ENCODE results near the gene ALKBH2.

ALKBH2 gene

DNA sequence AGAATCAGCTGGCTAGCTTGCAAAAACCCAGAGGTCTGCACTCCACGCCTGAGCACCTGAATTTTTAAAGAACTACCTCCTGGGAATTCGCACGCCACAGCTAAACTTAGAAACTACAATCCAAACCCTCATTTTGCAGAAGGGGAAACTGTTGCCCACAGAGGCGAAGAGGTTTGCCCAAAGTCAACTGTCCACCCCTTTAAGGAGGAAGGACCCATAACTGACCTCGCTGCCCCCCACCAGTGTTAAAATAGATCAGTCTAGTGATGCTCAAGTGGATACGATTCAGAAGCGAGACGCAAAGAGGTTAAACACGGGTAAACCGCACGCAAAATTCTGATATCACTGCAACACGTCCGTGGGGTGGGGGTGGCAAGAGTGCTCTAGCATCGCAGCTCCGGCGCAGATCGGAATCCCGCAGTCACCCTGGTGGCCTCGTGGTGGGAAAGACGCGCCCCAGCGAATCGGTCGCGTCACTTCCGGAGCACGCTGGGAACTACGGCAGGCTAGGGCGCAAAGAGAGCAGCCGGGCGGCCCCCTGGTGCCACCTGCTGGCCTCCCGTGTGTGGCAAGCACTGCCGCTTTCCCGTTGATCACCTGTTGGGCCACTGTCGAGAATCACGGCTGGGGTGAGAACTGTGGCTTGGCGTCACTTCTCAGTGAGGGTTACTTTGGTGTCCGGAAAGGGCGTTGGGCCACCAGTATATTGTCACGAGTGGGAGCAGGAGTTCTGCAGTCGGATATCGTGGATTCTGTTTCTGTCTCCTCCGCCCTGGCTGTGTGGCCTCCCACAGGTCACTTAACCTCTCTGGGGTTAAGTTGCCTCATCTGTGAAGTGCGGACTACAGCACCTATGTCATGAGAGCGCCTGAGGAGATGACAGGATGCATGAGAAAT lies at the start of gene ALKBH2:
TSS of gene ALKBH2 (minus strand) at position 451 of the 897 bp plus-strand sequence. CDS start 686 bp downstream, outside the sequence.
- DNase-seq (ENCODE audit: low spot score) (peak; percentile 90), FAIRE-seq (no peak)

DNA sequence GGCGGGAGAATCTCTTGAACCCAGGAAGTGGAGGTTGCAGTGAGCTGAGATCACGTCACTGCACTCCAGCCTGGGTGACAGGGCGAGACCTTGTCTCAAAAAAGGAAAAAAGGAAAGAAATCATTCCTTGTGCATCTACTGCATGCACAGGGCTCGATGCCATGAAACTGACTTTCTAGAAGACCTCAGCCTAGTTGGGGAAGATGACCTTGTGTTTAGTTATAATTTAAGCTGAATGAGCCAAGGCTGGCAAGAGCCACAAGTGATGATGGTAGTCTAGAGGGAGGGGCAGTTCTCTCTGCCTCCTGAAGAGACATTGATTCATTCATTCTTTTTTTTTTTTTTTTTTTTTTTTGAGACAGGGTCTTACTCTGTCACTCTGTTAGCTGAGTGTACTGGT lies 47.3 kb upstream of the ALKBH2 start:
- FAIRE-seq, result no peak
- no peak for DNase-seq (ENCODE audit: low spot score)

DNA sequence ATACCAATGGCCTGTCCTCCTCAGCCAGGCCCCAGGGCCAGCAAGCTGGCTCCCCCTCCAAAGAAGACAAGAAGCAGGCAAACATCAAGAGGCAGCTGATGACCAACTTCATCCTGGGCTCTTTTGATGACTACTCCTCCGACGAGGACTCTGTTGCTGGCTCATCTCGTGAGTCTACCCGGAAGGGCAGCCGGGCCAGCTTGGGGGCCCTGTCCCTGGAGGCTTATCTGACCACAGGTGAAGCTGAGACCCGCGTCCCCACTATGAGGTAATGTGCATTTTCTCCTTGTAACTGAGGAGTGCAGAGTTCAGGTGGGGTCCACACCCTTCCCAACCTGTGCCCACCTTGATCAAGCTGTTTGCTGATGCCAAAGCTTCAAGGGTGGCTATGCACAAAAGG lies 46.5 kb upstream of the ALKBH2 start:
- no peak for FAIRE-seq
- DNase-seq (ENCODE audit: low spot score), result no peak

DNA sequence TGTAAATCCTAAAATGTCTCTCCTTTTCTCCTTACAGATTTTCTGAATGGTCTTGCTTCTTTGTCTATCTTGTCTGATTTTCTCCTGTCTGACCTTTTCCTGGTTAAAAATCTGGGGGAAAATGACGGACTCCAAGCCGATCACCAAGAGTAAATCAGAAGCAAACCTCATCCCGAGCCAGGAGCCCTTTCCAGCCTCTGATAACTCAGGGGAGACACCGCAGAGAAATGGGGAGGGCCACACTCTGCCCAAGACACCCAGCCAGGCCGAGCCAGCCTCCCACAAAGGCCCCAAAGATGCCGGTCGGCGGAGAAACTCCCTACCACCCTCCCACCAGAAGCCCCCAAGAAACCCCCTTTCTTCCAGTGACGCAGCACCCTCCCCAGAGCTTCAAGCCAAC lies 46.1 kb upstream of the ALKBH2 start:
- FAIRE-seq, result no peak
- no peak for DNase-seq (ENCODE audit: low spot score)

DNA sequence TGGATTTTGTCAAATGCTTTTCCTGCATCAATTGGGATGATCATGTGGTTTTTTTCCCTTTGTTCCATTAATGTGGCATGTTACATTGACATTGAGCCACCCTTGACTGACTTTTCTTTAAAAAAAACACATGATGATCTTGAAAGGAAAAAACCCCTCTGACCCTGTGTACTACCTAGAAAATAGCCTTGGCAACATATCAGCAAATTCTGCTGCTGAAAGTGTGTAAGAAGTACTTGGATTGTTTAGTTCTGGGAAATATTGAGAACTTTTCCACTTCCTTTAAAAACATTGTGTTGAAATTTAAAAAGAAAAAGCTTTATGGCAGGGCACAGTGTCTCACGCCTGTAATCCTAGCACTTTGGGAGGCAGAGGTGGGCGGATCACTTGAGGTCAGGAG lies 43.8 kb upstream of the ALKBH2 start:
- FAIRE-seq (no peak), DNase-seq (ENCODE audit: low spot score) (no peak)

DNA sequence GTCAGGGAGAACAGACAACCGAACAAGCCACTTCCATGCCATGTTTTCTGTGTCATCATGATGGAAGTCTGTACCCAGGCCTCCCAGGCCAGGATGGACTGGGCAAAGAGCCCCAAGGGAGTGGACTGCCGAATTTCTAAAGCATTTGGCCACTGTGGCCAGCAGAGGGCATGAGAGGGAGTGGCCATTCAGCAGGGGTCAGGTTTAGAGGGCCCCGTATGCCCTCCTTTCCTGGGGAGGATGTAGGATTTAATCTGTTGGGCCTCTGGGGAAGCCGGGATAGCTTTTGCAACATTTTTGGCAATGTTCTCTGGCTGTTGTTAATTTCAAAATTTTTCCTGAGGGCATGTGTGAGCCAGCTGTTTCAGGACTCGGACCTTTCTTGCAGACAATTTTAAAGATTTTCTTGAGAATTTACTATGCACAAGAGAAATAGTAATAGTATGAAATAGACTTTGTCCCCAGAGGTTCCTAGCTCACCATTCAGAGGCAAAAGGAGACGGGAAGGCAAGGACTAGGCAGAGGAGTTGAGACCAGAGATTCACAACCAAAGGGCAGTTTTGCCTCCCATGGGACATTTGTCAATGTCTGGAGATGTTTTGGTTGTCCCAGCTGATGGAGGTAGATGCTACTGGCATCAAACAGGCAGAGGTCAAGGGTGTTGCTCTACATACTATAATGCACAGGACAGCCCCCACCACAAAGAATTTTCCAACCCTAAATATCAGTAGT lies 41.1 kb upstream of the ALKBH2 start:
- DNase-seq (ENCODE audit: low spot score), result no peak
- no peak for FAIRE-seq

DNA sequence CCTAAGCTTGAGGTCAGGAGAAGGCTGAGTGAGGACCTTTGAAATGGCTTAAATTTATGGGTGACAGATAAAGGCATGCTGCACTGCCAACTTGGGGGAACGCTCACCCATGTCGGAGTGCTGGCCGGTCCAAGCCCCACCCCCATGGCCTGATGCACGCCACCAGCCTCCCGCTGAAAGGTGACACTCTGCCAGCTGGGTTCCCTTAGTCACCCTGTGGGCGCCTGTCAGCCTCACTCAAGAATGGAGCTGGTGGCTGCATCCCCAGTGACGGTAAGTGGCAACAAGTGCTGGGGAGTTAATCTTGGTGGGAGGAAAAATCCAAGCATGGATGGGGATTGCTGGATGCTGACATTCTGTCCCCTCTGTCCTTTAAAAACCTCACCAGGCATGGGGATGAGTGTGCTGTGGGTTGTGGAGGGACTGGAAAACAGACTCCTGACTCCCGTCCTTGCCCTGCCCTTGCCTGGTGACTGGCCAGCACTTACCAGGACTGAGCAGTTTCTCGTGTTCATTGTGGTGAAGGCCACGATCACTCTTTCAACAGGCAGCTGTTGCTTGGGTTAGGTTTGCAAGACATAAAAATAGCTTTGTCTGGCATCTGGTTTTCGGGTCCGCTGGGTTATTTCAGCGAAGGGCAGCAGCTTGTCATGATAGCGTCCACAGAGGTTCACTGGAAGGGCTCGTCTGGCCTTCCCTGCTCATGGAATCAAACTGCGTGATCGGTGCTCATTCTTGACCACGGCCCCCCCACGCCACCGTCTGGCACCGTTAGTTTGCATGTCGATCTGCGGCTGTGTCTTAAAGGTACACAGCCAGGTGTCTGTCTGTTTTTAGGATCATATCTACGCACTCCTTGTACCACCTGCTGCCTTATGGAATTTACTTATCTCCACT lies 38.1 kb upstream of the ALKBH2 start:
- FAIRE-seq, result no peak
- no peak for DNase-seq (ENCODE audit: low spot score)

DNA sequence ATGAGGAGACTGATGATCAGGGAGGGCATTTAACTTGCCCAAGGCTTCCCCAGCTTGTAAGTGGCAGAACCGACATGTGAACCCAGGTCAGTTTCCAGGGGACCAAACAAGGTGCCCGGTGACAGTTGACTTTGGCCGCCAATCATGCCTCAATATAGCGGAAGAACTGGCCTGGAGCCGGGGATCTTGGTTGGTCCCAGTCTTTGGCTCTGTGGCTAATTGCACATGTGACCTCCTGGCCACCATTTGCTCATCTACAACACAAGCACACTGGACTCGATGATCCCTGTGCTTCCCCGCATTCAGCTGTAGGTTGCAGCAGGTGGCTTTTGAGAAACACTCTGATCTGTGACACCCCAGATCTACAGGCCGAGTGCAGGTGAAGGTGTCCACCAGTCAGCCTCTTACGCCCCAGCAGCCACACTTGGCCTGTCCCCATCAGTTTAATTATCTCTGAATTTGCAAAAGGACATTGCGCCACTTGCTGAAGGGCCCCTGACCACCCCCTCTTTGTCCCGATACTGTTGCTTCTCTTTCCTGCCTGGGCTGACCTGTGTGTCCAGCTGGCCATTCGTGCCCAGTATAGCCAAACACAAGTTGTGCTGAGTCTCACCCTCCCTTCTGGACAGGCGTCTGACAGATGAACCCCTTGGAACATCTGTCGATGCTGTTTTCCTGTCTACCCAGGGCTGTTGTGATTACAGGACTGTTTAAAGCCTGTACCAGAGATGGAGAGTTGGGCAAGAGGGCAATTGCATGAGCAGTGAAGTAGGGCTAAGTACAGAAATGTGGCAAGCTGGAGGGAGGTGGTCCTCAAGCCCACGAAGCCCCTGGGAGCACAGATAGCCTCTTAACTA lies 37.3 kb upstream of the ALKBH2 start:
- FAIRE-seq (no peak), DNase-seq (ENCODE audit: low spot score) (no peak)

DNA sequence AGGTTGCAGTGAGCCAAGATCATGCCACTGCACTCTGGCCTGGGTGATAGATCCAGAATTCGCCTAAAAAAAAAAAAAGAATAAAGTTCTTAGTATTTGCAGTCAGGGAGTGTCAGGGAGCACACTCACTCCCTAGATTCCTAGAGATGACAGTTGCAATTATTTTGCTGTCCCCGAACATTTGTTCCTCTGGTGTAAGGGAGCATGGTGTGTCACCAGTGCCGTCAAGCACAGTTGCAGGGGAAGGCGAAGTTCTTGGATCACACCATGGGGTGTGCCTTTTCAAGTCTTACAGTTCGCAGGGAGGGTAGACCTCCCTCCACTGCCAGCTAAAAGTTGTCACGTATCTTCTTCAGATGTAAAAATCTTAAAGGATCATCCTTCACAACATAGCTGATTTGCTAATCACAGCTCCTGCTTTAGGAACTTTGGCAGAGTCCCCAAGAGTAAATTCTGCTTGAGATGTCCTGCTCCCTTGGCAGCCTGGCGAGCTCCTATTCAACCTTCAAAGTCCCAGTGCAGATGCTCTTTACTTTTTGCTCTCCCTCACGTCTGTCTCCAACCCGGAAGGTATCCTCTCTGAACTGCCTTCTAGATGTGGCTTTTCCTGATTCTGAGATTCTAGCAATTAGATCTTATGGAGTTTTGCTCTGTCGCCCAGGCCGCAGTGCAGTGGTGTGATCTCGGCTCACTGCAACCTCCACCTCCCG lies 34.4 kb upstream of the ALKBH2 start:
- no peak for FAIRE-seq
- no peak for DNase-seq (ENCODE audit: low spot score)

DNA sequence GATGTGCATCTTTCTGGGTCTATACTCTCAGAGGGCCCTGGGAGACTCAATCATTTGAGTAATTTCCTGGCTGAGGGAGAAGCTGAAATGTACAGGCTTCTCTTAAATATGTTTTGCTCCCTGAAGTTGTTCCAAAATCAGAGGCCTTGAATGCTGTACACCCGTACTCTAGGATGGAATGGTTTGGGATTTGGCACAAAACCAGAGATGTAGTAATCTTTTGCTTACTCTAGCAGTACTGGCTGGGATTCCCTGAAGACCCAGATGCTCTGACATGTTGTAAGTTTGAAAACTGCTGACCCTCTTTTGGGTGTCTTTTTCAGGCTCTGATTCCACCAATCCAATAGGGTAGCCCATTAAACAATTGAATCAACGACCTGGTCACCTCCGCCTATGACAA lies 33.5 kb upstream of the ALKBH2 start:
- DNase-seq (ENCODE audit: low spot score), result no peak
- no peak for FAIRE-seq

DNA sequence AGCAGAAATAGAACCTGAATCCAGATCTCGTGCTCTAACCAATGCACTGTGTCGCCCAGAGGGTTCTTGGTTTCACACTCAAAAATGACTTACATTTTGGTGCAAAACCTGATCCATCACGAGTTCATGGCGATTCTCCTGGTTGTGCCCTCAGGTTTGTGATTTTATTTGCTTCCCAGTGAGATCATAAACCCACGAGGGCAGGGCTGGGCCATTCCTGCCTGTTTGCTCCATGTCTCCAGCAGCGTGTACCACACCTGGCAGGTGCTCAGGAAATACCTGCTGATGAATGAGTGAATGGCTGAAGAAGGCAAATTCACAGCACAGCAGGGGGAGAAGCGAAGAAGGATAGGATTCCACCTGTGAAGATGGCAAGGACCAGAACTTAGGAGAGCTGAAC lies 32.5 kb upstream of the ALKBH2 start:
- FAIRE-seq, result no peak
- no peak for DNase-seq (ENCODE audit: low spot score)

DNA sequence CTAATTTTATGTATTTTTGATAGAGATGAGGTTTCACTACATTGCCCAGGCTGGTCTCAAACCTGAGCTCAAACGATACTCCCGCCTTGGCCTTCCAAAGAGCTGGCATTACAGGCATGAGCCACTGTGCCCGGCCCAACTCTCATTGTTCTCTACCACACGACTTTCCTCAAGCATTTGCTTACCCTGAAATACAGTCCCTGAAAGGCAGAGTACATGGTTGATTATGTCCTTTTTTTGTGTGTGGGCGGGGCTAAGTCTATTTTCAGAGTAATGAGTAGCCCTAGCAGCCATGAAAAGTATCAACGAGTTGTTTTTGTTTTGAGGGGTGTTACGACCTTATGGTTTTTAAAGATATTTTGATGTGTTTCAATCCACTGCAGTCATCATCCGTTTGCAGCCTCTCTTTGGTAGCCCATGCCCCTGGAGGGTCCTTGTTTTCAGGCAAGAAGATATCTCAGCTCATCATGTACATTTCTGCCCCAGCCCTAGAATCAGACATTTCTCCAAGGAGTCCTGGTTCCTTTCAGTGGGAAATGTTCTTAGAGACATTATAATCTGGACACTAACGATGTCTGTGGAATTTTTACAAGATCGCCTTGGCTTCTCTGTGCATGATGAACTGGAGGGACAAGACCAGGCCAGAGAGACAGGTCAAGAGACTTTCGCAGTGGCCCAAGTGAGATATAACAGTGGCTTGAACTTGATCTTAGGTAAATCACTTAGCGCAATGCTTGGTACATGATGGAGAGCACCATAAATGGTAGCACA lies 31.8 kb upstream of the ALKBH2 start:
- no peak for DNase-seq (ENCODE audit: low spot score)
- no peak for FAIRE-seq

DNA sequence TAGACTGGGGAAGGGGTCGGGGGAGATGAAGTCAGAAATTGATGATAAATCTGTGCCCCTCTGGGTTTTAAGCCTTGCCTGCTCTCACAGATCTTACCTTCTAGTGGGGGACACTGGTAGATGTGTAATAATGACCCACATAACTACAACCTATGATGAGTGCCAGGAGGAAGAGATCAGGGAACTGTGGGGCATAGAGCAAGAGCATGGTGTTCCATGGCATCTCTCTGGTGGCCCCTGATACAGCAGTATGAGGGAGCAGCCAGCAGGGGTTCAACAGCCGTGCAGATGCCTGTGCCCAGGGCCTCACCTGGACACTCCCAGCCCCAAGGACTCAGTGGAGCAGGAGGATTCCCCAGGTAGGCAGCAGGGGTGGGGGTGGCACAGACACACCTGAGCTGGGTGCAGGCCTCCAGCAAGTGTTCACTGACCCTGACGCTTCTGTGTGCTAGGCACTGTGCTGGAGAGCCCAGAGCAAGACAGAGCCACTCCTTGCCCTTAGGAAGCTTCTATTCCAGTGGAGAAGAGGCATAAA lies 28.1 kb upstream of the ALKBH2 start:
- no peak for DNase-seq (ENCODE audit: low spot score)
- FAIRE-seq, result no peak

DNA sequence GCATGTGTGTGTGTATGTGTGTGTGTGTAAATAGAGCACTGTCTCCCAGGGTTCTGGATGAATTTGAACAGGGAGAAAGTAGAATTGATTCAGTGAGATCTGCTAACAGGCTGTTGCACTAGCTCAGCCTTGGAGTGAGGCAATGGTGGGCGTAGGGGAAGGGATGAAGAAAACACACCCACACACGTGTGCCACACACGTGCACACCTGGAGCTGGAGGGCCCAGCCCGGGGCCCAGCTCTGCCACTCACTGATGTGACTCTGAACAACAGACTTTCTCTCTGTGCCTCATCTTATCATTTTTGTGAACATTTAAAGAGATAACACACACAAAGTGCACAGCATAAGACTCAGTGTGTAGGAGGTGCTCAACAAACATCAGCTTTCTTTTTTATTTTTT lies 27.3 kb upstream of the ALKBH2 start:
- DNase-seq (ENCODE audit: low spot score) (no peak), FAIRE-seq (no peak)

DNA sequence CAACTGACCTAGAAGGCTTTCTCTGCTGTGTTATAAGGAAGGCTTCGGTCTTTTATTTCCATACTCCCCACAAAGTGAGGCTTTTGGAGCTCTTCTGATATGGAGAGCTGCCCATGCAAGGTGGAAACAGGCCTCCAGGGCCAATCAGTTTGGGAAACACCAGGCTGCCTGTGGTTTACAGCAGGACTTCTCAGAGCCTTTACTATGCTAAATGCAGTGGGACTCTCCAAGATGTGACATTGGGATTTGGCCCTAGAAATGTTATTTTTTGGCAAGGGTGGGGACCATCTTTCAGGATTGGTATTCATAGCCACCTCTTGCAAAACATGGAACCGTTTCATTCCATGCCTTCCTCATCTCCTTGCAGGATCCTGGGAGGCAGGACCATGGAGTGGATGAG lies 26.8 kb upstream of the ALKBH2 start:
- no peak for DNase-seq (ENCODE audit: low spot score)
- no peak for FAIRE-seq

DNA sequence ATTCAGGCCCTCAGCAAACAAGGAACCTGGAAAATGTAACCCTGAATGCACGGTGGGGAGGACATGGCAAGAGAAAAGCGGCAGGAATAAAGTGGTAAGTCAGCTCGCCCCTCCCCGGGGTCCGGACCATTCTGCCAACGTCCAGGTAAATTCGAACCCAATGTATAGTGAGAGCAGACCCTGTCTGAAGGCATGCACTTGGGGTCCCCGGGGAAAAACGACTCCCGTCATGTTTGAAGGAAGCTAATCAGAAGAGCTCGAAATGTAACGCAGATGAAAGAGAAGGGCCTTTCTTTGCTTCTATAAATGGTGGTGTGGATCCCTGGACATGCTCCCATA lies 23.3 kb upstream of the ALKBH2 start:
- no peak for FAIRE-seq
- DNase-seq (ENCODE audit: low spot score), result no peak

DNA sequence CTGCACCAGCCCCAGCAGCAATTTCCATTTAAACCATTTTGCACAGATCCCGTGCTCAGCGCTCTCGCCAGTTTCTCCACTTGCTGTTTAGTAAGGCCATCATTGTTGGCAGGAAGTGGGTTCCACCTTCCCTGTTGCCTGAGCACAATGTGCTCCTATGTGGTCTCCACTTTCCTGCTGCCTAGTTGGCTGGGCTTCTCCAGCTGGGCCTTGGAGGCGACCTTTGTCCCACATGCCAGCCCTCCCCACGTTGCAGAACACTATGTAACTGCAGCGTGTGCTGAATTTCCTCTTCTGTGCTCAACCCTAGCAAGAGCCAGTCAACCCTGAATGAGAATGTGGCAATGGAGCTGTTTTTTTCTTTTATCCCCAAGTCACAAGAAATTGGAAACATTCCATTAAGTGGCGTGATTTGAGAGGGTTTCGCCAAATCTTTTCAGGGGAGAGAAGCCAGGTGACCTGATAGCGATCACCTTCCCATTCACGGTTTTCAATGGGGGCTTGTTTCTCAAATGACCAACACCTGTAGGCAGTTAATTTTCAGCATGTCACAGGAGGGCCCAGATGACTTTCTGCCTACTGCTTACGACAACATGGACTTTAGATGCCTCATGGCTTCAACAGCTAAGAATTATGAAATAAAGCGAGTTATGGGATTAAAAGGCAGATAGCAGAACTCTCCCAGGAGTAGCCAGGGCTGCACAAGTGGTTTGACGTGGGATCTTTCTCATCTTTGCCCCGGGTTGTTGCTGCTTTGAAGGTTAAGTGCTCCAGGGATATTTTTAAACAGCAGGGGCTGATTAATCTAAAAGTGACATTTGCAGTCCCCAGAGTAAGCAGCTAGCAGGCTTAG lies 22.7 kb upstream of the ALKBH2 start, which contains the start of gene ACACB:
TSS of gene ACACB (plus strand) at position 830 of the 853 bp plus-strand sequence. CDS start 22,819 bp downstream, outside the sequence.
- no peak for DNase-seq (ENCODE audit: low spot score)
- no peak for FAIRE-seq

DNA sequence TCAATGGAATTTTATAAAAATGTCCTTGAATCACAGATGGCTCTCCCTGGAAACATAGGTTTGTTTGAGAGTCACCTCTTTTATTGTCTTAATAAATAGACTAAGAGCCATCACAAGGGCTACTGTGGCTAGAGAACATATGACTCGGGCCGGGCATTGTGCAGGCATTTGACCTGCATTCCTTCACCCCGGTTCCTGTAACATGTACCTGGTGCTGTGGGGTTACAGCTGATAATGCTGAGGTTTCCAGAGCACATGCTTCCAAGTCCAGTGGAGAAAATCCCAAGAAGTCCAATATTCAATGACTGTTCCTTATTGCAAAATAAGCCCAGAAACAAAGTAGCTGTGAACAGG lies 22.1 kb upstream of the ALKBH2 start:
- FAIRE-seq (no peak), DNase-seq (ENCODE audit: low spot score) (no peak)

Data from urothelium cell line (cell line).